ENCODE measurements around the gene FAM50B.

GRCh38 chr6:3847521-3847920 lies 1.7 kb upstream of the FAM50B start:
- TF ChIP-seq, protein P1, sequence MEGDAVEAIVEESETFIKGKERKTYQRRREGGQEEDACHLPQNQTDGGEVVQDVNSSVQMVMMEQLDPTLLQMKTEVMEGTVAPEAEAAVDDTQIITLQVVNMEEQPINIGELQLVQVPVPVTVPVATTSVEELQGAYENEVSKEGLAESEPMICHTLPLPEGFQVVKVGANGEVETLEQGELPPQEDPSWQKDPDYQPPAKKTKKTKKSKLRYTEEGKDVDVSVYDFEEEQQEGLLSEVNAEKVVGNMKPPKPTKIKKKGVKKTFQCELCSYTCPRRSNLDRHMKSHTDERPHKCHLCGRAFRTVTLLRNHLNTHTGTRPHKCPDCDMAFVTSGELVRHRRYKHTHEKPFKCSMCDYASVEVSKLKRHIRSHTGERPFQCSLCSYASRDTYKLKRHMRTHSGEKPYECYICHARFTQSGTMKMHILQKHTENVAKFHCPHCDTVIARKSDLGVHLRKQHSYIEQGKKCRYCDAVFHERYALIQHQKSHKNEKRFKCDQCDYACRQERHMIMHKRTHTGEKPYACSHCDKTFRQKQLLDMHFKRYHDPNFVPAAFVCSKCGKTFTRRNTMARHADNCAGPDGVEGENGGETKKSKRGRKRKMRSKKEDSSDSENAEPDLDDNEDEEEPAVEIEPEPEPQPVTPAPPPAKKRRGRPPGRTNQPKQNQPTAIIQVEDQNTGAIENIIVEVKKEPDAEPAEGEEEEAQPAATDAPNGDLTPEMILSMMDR (IDR thresholded peaks at IDR 0.05), result no peak
- TF ChIP-seq POLR2A (IDR thresholded peaks at IDR 0.05; ENCODE audit: low read depth) (no peak), POLR2AphosphoS5 (IDR thresholded peaks at IDR 0.05) (no peak)
